GM23248 (cell line): ENCODE measurements around the gene PNKD.

Experiments used
- EZH2 ChIP-seq: fragments of 200-600 bp; sonication (generic); IDR thresholded peaks from 2 replicates; pipeline ENCODE4 v1.6.1; 2018; ENCODE audit warnings: antibody characterized with exemption, mild to moderate bottlenecking; ENCODE audit not compliant: insufficient read depth, poor library complexity, severe bottlenecking
- EZH2phosphoT487 ChIP-seq: fragments of 200-600 bp; sonication (generic); IDR thresholded peaks from 2 replicates; pipeline ENCODE4 v1.6.1; 2018; ENCODE audit warnings: antibody characterized with exemption, moderate library complexity, mild to moderate bottlenecking, low read depth; ENCODE audit not compliant: insufficient read depth

GRCh38 chr2:218323526-218324472, 53.5 kb downstream of the PNKD start:
- TF ChIP-seq EZH2 (no peak), EZH2phosphoT487 (no peak)
